ENCODE data around the gene ELOVL5. TPM values are rescaled to one million over a fixed set of nuclear protein-coding genes. Genes with fewer than 3 reads are reported as not detected.

ELOVL5 gene
- total RNA-seq, 4 donors from 2014 or later: 39.7 to 84.2 (median 57.4) TPM

GRCh38 chr6:53273370-53273769, 75.4 kb downstream of the ELOVL5 start:
- Histone ChIP-seq H3K27ac (no peak overlapping the region), H3K36me3 (peaks cover 74% of the 10 kb centered on the region), H3K9me3 (no peaks in the 10 kb centered on the region), H3K4me1 (no peaks in the 10 kb centered on the region), H3K27me3 (no peaks in the 10 kb centered on the region), H3K4me3 (no peak overlapping the region)
- DNase-seq (ENCODE audit: low spot score in 2 of 2): no peak
- TF ChIP-seq POLR2A (IDR thresholded peaks at IDR 0.05): no peak
- TF ChIP-seq POLR2AphosphoS5 (IDR thresholded peaks at IDR 0.05): no peak
- TF ChIP-seq EP300 (IDR thresholded peaks at IDR 0.05): no peak
- TF ChIP-seq, protein P1, sequence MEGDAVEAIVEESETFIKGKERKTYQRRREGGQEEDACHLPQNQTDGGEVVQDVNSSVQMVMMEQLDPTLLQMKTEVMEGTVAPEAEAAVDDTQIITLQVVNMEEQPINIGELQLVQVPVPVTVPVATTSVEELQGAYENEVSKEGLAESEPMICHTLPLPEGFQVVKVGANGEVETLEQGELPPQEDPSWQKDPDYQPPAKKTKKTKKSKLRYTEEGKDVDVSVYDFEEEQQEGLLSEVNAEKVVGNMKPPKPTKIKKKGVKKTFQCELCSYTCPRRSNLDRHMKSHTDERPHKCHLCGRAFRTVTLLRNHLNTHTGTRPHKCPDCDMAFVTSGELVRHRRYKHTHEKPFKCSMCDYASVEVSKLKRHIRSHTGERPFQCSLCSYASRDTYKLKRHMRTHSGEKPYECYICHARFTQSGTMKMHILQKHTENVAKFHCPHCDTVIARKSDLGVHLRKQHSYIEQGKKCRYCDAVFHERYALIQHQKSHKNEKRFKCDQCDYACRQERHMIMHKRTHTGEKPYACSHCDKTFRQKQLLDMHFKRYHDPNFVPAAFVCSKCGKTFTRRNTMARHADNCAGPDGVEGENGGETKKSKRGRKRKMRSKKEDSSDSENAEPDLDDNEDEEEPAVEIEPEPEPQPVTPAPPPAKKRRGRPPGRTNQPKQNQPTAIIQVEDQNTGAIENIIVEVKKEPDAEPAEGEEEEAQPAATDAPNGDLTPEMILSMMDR (IDR thresholded peaks at IDR 0.05): no peak
- 72% methylated on average over 4 of the region's 4 CpGs for WGBS

DNA sequence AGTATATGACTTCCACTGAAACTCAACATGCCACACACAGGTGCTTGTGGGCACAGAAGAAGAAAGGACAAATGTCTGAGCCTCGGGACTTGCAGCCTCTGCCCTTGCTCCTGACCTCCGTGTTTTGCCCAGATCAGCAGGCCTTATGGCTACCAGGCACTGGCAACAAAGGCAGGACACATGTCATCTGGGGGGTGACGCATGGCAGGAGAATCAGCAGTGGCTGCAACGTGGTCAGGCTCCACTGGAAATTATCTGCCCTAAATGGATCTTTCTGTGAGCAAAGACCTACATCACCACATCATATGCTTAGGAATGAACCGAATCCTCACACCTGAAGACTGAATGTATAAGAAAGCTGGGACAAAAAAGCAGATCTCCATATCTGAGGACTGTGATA, 78.9 kb downstream of the ELOVL5 start:
- H3K36me3 ChIP-seq: peaks cover 85% of the 10 kb centered on the region
- no peaks in the 10 kb centered on the region for H3K27me3 ChIP-seq
- H3K4me1 ChIP-seq: no peaks in the 10 kb centered on the region
- no peaks in the 10 kb centered on the region for H3K9me3 ChIP-seq
- no peak for DNase-seq (ENCODE audit: low spot score in 2 of 2)
- 93% methylated on average over 5 of the region's 5 CpGs for WGBS
- TF ChIP-seq, protein P1 (IDR thresholded peaks at IDR 0.05): no peak
- TF ChIP-seq EP300 (IDR thresholded peaks at IDR 0.05) (no peak), POLR2A (IDR thresholded peaks at IDR 0.05) (no peak), POLR2AphosphoS5 (IDR thresholded peaks at IDR 0.05) (no peak)
- no peak overlapping the region for H3K27ac ChIP-seq
- H3K4me3 ChIP-seq: no peak overlapping the region

DNA sequence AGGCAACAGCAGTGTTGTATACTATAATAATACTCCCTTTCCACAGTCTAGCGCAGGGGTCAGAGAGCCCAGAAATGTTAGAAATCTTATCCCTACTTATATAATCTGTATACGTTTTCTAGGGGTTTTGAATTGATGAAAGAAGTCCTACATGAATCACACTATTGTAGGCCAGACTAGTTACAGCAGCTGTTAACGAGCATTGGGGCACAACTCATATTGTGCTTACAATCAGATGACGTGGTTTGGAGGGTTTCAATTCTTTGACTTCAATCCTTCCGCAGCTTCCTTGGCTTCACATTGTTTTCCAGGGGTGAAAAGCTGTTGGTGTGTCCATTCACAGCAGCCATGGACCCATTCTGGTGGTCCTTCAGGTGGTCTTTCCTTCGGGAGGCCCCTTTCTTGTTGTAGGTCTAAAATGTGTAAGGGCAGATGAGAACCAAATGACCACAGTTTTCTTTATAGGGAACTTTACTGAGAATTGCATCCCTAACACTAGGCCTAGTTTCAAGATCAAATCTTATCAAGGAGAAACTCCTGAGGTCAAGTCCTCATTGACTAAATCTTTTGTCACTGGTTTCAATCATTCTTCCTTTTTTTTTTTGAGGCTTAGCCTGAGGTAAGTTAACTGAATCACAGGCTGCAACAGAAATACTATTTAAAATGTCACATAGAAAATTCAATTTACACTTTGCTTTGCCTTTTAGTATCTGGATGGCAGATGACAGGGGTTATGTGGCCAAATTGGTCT, 79.7 kb downstream of the ELOVL5 start:
- Histone ChIP-seq H3K27me3 (no peaks in the 10 kb centered on the region), H3K4me3 (no peak overlapping the region), H3K27ac (no peak overlapping the region), H3K9me3 (no peaks in the 10 kb centered on the region), H3K36me3 (peaks cover 77% of the 10 kb centered on the region), H3K4me1 (no peaks in the 10 kb centered on the region)
- no peak for TF ChIP-seq POLR2AphosphoS5 (IDR thresholded peaks at IDR 0.05)
- WGBS: 93% methylated on average over 6 of the region's 6 CpGs
- DNase-seq (ENCODE audit: low spot score in 2 of 2): no peak

DNA sequence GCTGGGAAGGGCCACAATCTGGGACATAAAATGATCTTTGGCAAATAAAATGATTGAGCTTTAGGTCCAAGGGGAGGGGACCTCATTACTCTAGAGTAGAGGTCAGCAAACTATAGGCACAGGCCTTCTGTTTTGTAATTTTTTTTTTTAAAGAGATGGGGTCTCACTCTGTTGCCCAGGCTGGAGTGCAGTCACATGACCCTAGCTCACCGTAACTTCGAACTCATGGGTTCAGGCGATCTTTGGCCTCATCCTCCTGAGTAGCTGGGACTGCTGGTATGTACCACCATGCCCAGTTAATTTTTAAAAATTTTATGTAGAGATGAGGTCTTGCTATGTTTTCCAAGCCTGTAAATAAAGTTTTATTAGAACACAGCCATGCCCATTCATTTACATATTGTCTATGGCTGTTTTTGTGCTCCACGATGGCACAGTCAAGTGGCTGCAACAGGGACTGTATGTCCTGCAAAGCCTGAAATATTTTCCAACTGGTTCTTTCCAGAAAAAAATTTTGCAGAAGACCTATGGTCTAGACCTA, 82.1 kb downstream of the ELOVL5 start:
- WGBS: 98% methylated on average over 4 of the region's 4 CpGs
- Histone ChIP-seq H3K4me1 (no peaks in the 10 kb centered on the region), H3K27ac (no peak overlapping the region), H3K27me3 (no peaks in the 10 kb centered on the region), H3K9me3 (no peaks in the 10 kb centered on the region), H3K4me3 (no peak overlapping the region), H3K36me3 (peaks cover 56% of the 10 kb centered on the region)
- DNase-seq (ENCODE audit: low spot score in 2 of 2): no peak
- TF ChIP-seq EP300 (IDR thresholded peaks at IDR 0.05) (no peak), POLR2A (IDR thresholded peaks at IDR 0.05) (no peak)
- TF ChIP-seq, protein P1 (IDR thresholded peaks at IDR 0.05): no peak

DNA sequence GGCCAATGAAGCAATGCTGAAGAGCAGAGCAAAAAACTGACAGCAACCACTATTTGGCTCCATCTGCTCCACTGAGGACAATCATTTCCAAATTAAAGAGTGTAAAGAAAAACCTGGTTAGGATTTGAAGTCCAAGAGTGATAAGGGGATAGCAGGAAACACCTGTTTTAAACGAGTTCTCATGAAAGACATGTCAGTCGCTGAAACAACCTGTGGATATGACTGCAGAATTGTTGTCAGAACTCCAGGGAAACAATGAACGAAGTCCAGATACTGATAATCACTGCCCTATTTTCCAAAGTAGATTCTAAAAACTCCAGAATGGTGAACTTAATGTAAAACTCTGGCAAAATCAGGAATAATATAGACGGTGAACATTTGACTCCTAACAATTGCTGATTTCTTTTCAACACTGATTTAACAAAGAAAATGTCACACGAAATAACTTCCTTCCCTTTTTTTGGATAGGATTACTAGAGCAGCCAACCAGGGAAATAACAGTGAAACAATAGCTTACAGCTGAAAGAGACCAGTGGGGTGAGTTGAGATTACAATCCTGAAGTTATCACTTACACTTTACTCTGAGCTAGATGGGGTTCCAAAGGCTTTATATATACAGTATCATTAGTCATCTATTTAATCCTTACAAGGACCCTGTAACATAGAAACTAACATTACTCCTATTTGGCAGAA, 83.7 kb downstream of the ELOVL5 start:
- TF ChIP-seq, protein P1 (IDR thresholded peaks at IDR 0.05): no peak
- TF ChIP-seq POLR2AphosphoS5 (IDR thresholded peaks at IDR 0.05): no peak
- TF ChIP-seq POLR2A (IDR thresholded peaks at IDR 0.05): no peak
- TF ChIP-seq EP300 (IDR thresholded peaks at IDR 0.05): no peak
- H3K4me3 ChIP-seq: no peak overlapping the region
- no peaks in the 10 kb centered on the region for H3K4me1 ChIP-seq
- no peak overlapping the region for H3K27ac ChIP-seq
- H3K36me3 ChIP-seq: peaks cover 52% of the 10 kb centered on the region
- WGBS: 64% methylated on average over 5 of the region's 5 CpGs
- no peaks in the 10 kb centered on the region for H3K27me3 ChIP-seq
- H3K9me3 ChIP-seq: no peaks in the 10 kb centered on the region
- DNase-seq (ENCODE audit: low spot score in 2 of 2): no peak
